Neuronal stem cell (in vitro differentiated cells): Measurements from ENCODE around the gene MRPS6.

Source experiments
- DNase-seq: peaks from one replicate; pipeline ENCODE4 v3.0.0-alpha.2; 2013; ENCODE audit warnings: low spot score
- H2AFZ ChIP-seq: one replicate; pipeline ENCODE4 v1.6.1; 2013; ENCODE audit warnings: mild to moderate bottlenecking, low read length, inconsistent platforms
- H2AK5ac ChIP-seq: 2 replicates; pipeline ENCODE4 v1.6.1; 2013; ENCODE audit warnings: low read depth, mild to moderate bottlenecking, inconsistent platforms, low read length, moderate library complexity, mixed read lengths
- H2BK120ac ChIP-seq: 2 replicates; pipeline ENCODE4 v1.6.1; 2013; ENCODE audit warnings: low read depth, mild to moderate bottlenecking, inconsistent platforms, low read length, moderate library complexity, mixed read lengths
- H2BK12ac ChIP-seq: one replicate; pipeline ENCODE4 v1.6.1; 2013; ENCODE audit warnings: low read length, inconsistent platforms
- H2BK15ac ChIP-seq: 2 replicates; pipeline ENCODE4 v1.6.1; 2013; ENCODE audit warnings: mild to moderate bottlenecking, low read length, inconsistent platforms, mixed read lengths
- H2BK5ac ChIP-seq: one replicate; pipeline ENCODE4 v1.6.1; 2013; ENCODE audit warnings: inconsistent platforms, mild to moderate bottlenecking, low read length, moderate library complexity
- H3K14ac ChIP-seq: one replicate; pipeline ENCODE4 v1.6.1; 2013; ENCODE audit warnings: low read length, inconsistent platforms
- H3K18ac ChIP-seq: 2 replicates; pipeline ENCODE4 v1.6.1; 2013; ENCODE audit warnings: low read length, inconsistent platforms
- H3K23ac ChIP-seq: 2 replicates; pipeline ENCODE4 v1.6.1; 2013; ENCODE audit warnings: low read depth, mild to moderate bottlenecking, mixed read lengths, low read length, inconsistent platforms; ENCODE audit not compliant: poor library complexity
- H3K27ac ChIP-seq: replicated peaks from 3 replicates; pipeline ENCODE4 v1.5.1; 2013; ENCODE audit warnings: low read length, inconsistent platforms
- H3K27me3 ChIP-seq, 3 experiments: 2 replicates each; pipeline ENCODE4 v1.6.1; 2013; ENCODE audit warnings: low read length in 3 of 3, mild to moderate bottlenecking in 2 of 3, inconsistent platforms in 1 of 3, low read depth in 1 of 3, mixed read lengths in 1 of 3, moderate library complexity in 1 of 3; ENCODE audit not compliant: control insufficient read depth in 3 of 3, insufficient read depth in 3 of 3
- H3K36me3 ChIP-seq, 2 donors: replicated peaks in 1 of 2; 2 replicates each; pipeline ENCODE4 v1.6.1; 2013; ENCODE audit warnings: low read length in 2 of 2; ENCODE audit not compliant: control insufficient read depth in 2 of 2, insufficient read depth in 2 of 2
- H3K4ac ChIP-seq: 2 replicates; pipeline ENCODE4 v1.6.1; 2013; ENCODE audit warnings: inconsistent platforms, mild to moderate bottlenecking, low read length, moderate library complexity
- H3K4me1 ChIP-seq, 2 donors: 1 replicate in 1 of 2; 2 replicates in 1 of 2; pipeline ENCODE4 v1.6.1; 2013; ENCODE audit warnings: low read length in 2 of 2, low read depth in 1 of 2; ENCODE audit not compliant: control insufficient read depth in 2 of 2, insufficient read depth in 1 of 2
- H3K4me2 ChIP-seq: one replicate; pipeline ENCODE4 v1.6.1; 2013; ENCODE audit warnings: mild to moderate bottlenecking, low read length, inconsistent platforms; ENCODE audit not compliant: insufficient read depth, poor library complexity, severe bottlenecking
- H3K4me3 ChIP-seq, 2 donors: 2 replicates each; pipeline ENCODE4 v1.5.1; 2013; ENCODE audit warnings: low read length in 2 of 2, mild to moderate bottlenecking in 2 of 2, inconsistent platforms in 1 of 2, moderate library complexity in 1 of 2
- H3K79me1 ChIP-seq: one replicate; pipeline ENCODE4 v1.6.1; 2013; ENCODE audit warnings: low read depth, mild to moderate bottlenecking, inconsistent platforms, low read length, moderate library complexity
- H3K9ac ChIP-seq: one replicate; pipeline ENCODE4 v1.6.1; 2013; ENCODE audit warnings: mild to moderate bottlenecking, low read depth, low read length, inconsistent platforms; ENCODE audit not compliant: poor library complexity
- H3K9me3 ChIP-seq, 2 donors: replicated peaks in 1 of 2; 2 replicates each; pipeline versions ENCODE3 to v1.6.1; 2013; ENCODE audit warnings: low read length in 2 of 2, mild to moderate bottlenecking in 2 of 2, inconsistent platforms in 1 of 2, low read depth in 1 of 2, mixed read lengths in 1 of 2, moderate library complexity in 1 of 2; ENCODE audit not compliant: control insufficient read depth in 2 of 2, insufficient read depth in 1 of 2
- H4K8ac ChIP-seq: one replicate; pipeline ENCODE4 v1.6.1; 2013; ENCODE audit warnings: low read depth, mild to moderate bottlenecking, inconsistent platforms, low read length, moderate library complexity
- H4K91ac ChIP-seq: one replicate; pipeline ENCODE4 v1.6.1; 2013; ENCODE audit warnings: low read length, low read depth, mild to moderate bottlenecking, inconsistent platforms; ENCODE audit not compliant: poor library complexity
- WGBS, 2 donors: extraction: QIAGEN DNeasy Blood & Tissue Kit; methylation state at CpG; one replicate each; pipeline ENCODE4 v1.1.7; 2013; ENCODE audit warnings: missing lambda C conversion rate in 2 of 2, mixed read lengths in 1 of 2; ENCODE audit not compliant: insufficient read length in 2 of 2, insufficient replicate concordance in 1 of 2; ENCODE audit errors: extremely low coverage in 2 of 2; 5-methylcytosine and 5-hydroxymethylcytosine counted together

MRPS6 gene

GRCh38 chr21:34179204-34179935 lies 106.0 kb downstream of the MRPS6 start:
- Histone ChIP-seq H3K79me1 (no peaks in the 10 kb centered on the region), H3K18ac (no peak overlapping the region), H3K9me3 (peaks cover 0 to 7% of the 10 kb centered on the region in 2 donors), H2BK12ac (no peak overlapping the region), H3K27ac (peak overlapping the region; percentile 41), H2BK15ac (no peak overlapping the region), H3K14ac (no peak overlapping the region), H3K4me2 (no peak overlapping the region), H3K4me3 (no peak overlapping the region), H3K4me1 (peaks cover 19 to 26% of the 10 kb centered on the region in 2 donors), H4K8ac (no peak overlapping the region), H3K36me3 (no peaks in the 10 kb centered on the region), H3K27me3 (no peaks in the 10 kb centered on the region), H4K91ac (no peak overlapping the region), H2BK5ac (no peak overlapping the region), H2AFZ (peak overlapping the region; percentile 8), H2BK120ac (no peak overlapping the region), H3K9ac (no peak overlapping the region), H3K23ac (no peak overlapping the region), H2AK5ac (no peak overlapping the region), H3K4ac (no peak overlapping the region)
- WGBS, 2 donors, result no CpG with 5 or more reads among the region's 9 CpGs
- no peak for DNase-seq

GRCh38 chr21:34180407-34180806 lies 107.0 kb downstream of the MRPS6 start:
- Histone ChIP-seq H3K23ac (no peak overlapping the region), H2AK5ac (no peak overlapping the region), H2BK120ac (no peak overlapping the region), H3K36me3 (no peaks in the 10 kb centered on the region), H2BK12ac (no peak overlapping the region), H3K4ac (no peak overlapping the region), H2AFZ (peak overlapping the region; percentile 80), H3K18ac (no peak overlapping the region), H3K4me3 (peak overlapping the region in 1 of 2 donors; percentile 32), H3K27me3 (no peaks in the 10 kb centered on the region), H2BK5ac (no peak overlapping the region), H3K4me1 (peaks cover 24 to 26% of the 10 kb centered on the region in 2 donors), H4K8ac (no peak overlapping the region), H3K9me3 (peaks cover 0 to 7% of the 10 kb centered on the region in 2 donors), H3K4me2 (peak overlapping the region; percentile 52), H3K14ac (no peak overlapping the region), H3K27ac (peak overlapping the region; percentile 94), H2BK15ac (no peak overlapping the region), H4K91ac (peak overlapping the region; percentile 25), H3K79me1 (no peaks in the 10 kb centered on the region), H3K9ac (no peak overlapping the region)
- WGBS, 2 donors, result no CpG with 5 or more reads among the region's 3 CpGs
- DNase-seq, result no peak

- Histone ChIP-seq H3K9me3 (peaks cover 0 to 7% of the 10 kb centered on the region in 2 donors), H3K79me1 (no peaks in the 10 kb centered on the region), H2AK5ac (no peak overlapping the region), H3K4ac (no peak overlapping the region), H2BK15ac (no peak overlapping the region), H3K18ac (no peak overlapping the region), H3K4me1 (peaks cover 25 to 26% of the 10 kb centered on the region in 2 donors), H3K9ac (no peak overlapping the region), H3K27me3 (no peaks in the 10 kb centered on the region), H2BK5ac (no peak overlapping the region), H4K8ac (no peak overlapping the region), H3K4me3 (peak overlapping the region in 1 of 2 donors; percentile 32), H2BK120ac (no peak overlapping the region), H2AFZ (peak overlapping the region; percentile 80), H3K14ac (no peak overlapping the region), H3K36me3 (no peaks in the 10 kb centered on the region), H2BK12ac (no peak overlapping the region), H3K23ac (no peak overlapping the region), H4K91ac (no peak overlapping the region), H3K4me2 (peak overlapping the region; percentile 52), H3K27ac (peak overlapping the region; percentile 94)
- no CpG with 5 or more reads among the region's 10 CpGs for WGBS, 2 donors
- DNase-seq, result peak; percentile 59
These were observed 107.5 kb downstream of the MRPS6 start for GRCh38 chr21:34180826-34181359.

- peak overlapping the region in 1 of 2 donors; percentile 32 for H3K4me3 ChIP-seq
- H3K14ac ChIP-seq, result no peak overlapping the region
- no peaks in the 10 kb centered on the region for H3K27me3 ChIP-seq
- peak overlapping the region; percentile 15 for H3K27ac ChIP-seq
- no peak overlapping the region for H2BK12ac ChIP-seq
- DNase-seq, result no peak
- WGBS, 2 donors, result no CpG with 5 or more reads among the region's 8 CpGs
- H3K36me3 ChIP-seq, result no peaks in the 10 kb centered on the region
- H2BK15ac ChIP-seq, result no peak overlapping the region
- H3K9me3 ChIP-seq, result peaks cover 0 to 7% of the 10 kb centered on the region in 2 donors
- no peak overlapping the region for H2BK5ac ChIP-seq
- H3K4me2 ChIP-seq, result no peak overlapping the region
- H3K4ac ChIP-seq, result no peak overlapping the region
- peaks cover 25 to 26% of the 10 kb centered on the region in 2 donors for H3K4me1 ChIP-seq
- H3K9ac ChIP-seq, result no peak overlapping the region
- no peak overlapping the region for H4K91ac ChIP-seq
- no peak overlapping the region for H2BK120ac ChIP-seq
- no peak overlapping the region for H4K8ac ChIP-seq
- H3K23ac ChIP-seq, result no peak overlapping the region
- H2AFZ ChIP-seq, result peak overlapping the region; percentile 80
- no peak overlapping the region for H2AK5ac ChIP-seq
- no peak overlapping the region for H3K18ac ChIP-seq
- H3K79me1 ChIP-seq, result no peaks in the 10 kb centered on the region
These were observed 108.2 kb downstream of the MRPS6 start for GRCh38 chr21:34181431-34182039.
